NT2/D1 (cell line): Measurements from ENCODE around the gene NPAS3.

Experiments used
- SUZ12 ChIP-seq: IDR thresholded peaks from 2 replicates; pipeline ENCODE4 v1.6.1; 2011; ENCODE audit not compliant: insufficient read length, insufficient read depth; ENCODE audit errors: extremely low read depth
- YY1 ChIP-seq: IDR thresholded peaks from 2 replicates; pipeline ENCODE4 v1.6.1; 2011; ENCODE audit not compliant: insufficient read length, insufficient read depth

- TF ChIP-seq SUZ12, result no peak
- no peak for TF ChIP-seq YY1
These were observed 107.1 kb downstream of the NPAS3 start for GRCh38 chr14:33045760-33046159.
